NCI-H510A treated with DMSO at 0.1 percent for 48 hours (cell line): ENCODE data around the gene ADARB2.

ENCODE experiments used
- DNase-seq: peaks from one replicate; lab custom pipeline; 2025; lab: John Stamatoyannopoulos, UW

ADARB2 gene

DNA sequence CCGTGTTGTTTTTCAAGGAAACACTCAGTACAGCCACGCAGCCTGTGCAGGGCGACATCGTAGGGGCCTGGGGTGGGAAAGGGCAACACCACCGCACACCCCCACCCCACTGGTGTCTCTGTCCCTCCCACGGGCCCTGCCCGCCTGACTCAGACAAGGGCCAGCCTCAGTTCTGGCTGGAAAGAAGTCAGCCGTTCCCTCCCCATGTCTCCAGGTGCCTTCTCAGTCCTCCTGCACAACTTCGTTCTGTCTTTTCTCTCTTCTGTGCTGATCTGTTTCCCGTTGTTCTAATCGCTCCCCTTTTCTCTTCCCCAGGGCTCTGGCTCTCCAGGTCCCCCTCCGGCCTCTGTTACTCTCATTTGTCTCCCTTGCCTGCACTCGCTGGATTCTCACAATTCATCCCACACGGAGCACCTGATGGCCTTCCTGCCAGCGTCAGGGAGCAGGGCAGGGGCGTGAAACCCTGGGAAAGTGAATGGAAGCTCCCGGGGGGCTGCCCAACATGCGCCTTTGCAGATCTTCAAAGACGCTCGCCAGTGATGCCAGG lies 583.4 kb downstream of the ADARB2 start:
- DNase-seq: no peak

DNA sequence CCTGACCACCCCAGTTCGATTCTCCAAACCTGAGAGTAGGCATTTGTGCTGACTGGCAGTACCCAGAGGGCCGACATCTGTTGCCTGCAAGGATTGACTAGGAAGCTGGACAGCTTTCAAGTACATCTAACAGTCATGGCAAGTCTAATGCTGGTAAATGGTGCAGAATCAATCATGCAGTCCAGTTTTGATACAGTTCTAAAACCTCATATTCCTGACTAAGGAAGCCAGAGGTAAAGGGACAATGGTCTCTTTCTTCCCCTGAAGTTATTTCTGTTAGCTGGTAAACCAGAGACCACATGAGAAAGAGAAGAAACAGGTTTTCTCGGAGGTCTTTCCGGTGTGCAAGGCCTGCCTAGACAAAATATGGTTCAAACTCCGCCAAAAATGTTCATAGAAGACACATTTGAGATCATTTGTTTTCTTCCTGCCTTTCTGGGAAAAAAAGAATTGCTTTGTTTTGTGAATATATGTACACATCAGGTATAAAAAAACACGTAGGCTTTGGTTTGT lies 584.0 kb downstream of the ADARB2 start:
- DNase-seq: no peak

DNA sequence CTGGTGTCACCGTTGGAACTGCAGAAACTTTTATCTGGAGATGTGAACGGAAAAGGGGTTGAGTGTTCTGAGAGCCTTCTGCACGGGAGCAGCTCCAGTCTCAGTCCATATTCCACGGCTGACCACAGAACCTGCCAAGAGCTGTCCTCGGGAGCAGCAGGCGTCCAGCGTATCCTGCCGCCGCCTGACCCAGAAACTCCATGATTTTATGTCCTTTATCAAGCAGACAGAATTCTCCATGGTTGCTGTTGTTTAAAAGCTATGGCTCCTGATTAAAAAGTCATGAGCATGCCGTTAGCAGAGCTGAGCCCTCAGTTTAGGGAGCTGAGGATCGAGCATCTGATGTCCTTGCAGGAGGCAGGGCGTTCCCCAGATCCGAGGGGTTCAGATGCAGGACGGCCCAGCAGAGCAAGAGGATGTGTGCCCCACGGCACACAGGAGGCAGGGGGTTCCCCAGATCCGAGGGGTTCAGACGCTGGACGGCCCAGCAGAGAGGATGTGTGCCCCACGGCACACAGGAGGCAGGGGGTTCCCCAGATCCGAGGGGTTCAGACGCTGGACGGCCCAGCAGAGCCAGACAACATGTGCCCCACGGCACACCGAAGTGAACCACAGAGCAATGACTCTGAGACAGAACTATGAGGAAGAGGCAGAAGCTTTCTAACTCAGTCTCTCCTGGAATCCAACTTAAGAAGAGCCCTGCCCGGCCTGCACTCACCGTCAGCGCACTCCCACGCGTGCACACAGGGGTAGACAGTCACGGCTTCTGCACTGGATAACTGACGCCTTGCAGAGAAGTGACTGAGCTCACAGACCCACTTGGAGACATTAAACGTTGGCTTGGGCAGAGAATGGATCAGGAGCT lies 584.7 kb downstream of the ADARB2 start:
- no peak for DNase-seq

DNA sequence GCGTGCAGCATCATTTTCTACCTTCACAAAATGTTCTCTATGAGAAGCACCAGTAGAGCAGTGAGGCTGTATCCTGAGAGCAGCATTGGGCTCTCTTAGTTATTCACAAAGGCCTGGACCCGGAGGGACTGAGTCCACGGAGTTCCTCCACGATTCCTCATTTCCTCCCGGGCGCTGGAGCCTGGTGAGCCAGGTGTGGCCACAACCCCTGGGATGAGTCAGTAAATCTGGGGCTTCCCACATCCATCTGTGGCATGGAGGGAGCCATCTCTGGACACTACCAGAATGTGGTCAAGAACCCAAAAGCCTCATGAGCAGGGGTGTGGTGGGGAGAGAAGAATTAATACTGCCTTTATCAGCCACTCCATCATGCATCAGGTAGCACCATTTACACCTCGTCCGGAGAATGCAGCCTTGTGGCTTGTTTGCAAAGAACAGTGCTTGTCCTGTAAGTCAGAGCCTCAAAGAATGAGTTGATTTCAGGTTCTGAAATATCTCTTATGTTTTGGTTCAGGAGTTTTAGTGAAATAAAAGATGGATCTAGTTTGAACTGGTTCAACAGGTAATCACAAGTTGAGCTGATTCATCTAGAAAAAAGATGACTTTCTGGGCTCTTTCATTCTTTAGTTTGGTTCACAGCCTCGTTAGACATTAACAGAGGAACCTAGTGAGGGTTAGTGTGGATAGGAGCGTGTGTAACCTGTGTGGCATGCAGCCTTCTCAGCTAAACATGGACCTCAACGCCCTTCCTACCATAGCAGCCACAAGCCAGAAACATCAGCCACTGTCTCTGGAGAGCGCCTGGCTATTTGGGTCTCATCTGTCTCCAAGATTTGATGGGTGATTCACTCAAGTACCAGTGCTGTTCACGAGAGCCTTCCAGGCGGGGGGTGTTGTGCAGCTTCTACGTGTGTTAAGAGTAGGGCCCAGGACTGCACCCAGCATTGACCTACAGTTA lies 586.0 kb downstream of the ADARB2 start:
- no peak for DNase-seq

DNA sequence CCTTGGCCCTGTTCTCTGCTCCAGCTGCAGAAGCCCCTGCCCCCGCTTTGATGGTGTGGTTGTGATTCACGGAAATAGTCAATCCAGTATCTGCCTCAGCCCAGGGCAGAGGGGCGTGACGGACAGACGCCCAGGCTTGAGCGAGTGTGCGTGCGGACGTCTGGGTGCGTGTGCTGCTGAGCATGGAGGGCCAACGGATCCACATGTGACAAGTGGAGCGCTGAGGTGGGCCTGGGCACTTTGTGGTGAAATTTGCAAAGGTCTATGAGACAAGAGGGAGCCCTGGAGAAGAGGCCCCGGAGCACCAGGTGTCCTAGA lies 586.7 kb downstream of the ADARB2 start:
- DNase-seq: no peak

DNA sequence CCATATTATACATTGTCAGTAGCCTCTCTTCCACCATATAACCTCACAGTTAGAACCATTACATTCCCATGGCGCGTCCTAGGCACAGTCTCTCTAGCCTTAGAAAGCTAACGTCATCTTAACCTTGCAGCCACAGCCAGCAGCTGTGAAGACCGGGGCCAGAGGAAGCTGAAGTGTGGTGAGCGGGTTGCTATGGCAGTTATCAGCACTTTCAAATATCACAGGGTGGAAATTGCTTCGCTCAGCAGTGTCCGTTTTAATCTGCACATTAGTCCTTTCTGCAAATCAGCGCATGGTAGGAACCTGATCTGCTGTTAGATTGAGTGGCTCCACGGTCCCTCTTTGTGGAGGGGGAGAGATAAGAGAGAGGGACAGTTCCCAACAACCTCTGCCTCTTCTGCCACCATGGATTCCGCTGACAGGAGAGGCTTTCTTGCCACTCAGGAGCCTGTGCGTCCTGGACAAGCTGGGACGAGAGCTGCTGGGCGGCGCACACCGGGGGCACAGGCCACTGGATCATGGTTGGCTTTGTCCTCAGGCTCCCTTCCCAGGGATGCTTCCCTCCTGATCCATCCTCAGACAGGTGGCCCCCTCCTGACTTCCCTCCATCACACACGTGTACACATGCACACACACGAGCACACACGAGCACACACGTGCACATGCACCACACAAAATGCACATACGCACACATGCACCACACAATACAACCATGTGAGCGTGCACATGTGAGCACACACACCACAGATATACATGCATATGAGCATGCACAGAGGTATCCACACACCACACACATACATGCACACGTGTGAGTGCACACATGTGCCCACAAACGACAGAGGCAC lies 587.3 kb downstream of the ADARB2 start:
- DNase-seq: no peak

DNA sequence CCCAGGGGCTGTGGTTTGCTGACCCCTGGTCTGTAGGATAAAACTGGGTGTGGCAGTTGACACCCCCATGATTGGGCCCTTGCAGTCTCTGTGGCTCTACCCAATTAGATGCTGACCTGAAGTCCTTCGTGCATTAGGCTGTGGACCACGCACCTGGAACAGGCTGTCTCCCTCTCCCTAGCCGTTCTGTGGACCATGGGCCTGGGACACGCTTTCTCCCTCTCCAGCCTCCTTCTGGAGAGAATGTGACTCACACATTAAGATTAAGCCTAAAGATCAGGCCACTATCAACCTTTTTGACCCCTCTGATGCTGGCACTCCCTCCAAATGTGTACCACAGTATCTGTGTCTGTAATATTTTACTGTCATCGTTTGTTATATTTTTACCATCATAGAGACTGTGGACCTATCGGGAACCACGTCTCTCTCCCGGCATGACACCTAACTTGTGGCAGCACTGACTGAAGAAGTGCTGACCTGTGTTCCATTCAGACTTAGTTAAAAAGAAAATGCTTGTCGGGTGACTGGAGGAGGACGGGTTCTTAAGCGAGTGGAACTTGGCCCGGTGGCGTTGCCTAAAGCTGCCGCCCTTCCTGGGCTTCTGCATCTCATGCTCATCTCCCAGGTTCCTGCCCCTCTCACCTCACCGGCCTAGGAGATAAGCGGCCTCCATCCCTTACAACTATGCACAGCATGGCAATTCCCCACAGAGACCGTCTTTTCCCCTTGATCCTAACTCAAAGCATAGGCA lies 588.3 kb downstream of the ADARB2 start:
- DNase-seq: no peak

DNA sequence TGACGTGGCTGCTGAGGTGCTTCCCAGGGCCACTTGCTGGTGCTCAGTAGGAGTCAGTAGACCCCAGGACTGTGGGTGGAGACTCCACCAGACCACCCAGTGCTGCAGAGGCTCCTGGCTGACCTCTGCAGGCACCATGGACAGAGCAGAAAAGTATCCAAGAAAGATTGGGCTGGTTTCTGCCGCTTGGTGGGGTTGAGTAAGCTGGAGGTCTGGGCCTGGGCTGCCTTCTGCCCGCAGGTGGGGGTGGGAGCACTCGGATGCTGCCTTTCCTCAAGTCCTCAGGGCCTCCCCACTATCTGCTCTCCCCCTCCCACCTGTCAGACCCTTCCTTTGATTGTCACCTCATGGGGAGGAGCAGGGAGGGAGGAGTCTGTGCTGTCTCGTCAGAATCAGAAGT lies 589.5 kb downstream of the ADARB2 start:
- DNase-seq: no peak

DNA sequence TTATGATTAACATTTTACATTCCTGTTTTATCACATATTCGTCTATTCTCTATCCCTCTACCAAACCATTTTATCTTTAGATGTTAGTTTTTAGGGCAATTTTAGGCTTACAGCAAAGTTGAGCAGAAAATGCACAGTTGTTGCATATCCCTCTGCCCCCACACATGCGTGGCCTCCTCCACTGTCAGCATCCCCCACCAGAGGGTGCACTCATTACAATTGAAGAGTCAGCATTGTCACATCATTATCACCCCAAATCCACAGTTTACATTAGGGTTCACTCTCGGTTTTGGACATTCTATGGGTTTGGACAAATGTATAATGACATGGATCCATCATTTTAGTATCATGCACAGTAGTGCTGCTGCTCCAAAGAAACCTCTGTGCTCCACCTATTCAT lies 594.7 kb downstream of the ADARB2 start:
- DNase-seq: no peak

DNA sequence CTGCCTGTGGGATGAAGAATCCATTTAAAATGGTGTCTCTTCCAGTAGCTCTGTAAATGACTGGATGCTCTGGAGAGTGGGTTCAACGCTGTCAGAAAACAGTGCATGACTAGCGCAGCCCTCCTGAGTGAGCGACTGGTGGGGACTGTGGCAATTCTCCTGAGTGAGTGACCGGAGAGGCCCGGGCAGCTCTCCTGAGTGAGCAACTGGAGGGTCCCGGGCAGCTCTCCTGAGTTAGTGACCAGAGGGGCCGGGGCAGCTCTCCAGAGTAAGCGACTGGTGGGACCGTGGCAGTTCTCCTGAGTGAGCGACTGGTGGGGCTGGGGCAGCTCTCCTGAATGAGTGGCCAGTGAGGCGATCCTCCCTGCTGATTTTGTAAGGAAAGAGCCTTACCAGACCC lies 595.6 kb downstream of the ADARB2 start:
- DNase-seq: no peak

DNA sequence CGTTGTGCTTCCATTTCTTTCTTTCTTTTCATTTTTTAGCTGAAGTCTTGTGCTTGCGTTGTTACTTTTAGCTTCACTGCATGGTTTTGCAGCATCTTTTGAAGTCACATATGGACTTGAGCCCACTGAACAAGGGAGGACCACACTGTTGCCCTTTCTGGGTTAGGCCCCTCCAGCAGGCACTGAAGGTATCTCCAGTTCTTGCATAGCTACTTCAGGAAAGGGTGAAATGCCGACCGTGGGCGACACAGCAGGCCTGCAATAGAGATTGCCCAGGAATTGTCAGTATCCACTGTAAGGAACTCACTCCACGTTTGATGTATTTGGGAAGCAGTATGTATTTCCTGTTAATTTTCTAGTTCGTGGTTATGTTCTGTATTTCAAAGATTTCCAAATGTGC lies 596.1 kb downstream of the ADARB2 start:
- no peak for DNase-seq

DNA sequence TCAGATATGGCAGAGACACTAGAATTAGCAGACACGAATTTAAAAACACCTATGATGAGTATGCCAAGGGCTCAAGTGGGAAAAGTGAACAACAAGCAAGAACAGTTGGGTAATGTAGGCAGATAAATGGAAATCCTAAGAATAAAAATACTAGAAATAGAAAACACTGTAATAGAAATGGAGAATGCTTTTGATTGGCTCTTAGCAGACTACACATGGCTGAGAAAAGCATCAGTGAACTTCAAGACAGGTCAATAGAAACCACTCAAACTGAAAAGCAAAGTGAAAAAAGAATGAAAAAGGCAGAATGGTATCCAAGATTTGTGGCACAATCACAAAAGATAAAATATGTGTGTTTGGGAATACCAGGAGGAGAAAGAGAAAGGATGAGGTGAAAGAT lies 598.8 kb downstream of the ADARB2 start:
- no peak for DNase-seq

DNA sequence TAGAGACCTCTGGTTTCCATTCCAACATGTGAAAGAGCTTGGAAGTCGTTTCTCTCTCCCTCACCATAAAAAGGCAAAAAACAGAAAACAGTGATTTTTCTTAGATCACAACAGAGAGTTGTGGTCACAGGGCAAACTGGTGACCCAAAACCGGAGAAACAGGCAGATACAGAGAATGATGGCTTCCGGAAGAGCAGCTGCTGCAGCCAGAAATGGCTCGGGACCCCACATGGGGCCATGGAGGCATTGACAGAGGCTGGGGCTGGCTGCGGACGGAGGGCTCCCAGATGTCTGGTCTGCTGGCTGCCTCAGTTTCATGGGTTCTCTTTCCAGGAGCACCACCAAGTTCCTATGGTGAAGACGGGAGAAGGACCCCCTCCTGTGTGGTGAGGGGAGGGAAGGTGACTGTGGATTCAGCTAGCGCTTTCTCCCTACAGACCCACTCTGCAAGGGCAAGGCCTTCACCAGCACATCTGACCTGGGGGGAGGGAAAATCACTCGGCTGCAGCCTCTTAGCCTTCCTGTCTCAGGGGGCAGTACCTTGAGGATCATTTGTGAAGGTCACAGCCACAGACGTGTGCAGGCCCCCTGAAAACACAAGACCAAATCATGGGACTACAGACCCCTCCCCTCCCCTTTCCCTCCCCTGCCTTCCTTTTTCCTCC lies 599.7 kb downstream of the ADARB2 start:
- no peak for DNase-seq

DNA sequence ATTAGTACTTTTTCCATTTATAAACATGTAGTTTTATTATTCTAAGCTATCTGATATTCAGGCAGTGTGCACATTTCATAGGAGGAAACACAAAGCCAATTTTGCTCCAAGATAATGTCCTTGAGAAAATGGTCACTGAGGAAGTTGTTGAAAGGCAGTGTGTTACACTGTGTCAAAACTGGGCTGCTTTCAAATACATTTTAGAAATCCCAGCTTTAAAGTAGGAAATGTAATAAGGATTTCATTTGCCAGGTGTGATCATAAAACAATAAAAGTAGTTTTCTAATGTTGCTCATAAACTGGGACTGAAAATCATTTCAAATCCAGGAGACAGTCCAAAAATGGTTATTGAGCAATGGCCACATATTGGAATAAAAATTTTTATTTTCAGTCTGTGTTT lies 601.1 kb downstream of the ADARB2 start:
- no peak for DNase-seq

DNA sequence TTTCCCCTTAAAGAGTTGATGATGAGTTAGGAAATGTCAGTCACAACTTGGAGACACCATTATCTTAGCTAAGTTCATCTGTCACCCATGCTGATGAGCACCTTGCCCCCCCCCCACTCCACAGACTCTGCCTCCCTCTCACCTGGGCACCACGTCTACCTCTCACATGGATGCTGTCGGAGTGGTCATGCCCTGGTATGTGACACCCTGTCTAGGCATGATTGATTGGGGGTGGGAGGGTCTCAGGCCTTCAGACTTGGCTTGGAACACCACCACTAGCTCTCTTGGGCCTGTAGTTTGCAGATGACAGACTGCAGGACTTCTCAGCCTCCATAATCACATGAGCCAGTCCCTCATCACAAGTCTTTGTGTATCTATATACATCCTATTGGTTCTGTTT lies 603.2 kb downstream of the ADARB2 start:
- DNase-seq: no peak

DNA sequence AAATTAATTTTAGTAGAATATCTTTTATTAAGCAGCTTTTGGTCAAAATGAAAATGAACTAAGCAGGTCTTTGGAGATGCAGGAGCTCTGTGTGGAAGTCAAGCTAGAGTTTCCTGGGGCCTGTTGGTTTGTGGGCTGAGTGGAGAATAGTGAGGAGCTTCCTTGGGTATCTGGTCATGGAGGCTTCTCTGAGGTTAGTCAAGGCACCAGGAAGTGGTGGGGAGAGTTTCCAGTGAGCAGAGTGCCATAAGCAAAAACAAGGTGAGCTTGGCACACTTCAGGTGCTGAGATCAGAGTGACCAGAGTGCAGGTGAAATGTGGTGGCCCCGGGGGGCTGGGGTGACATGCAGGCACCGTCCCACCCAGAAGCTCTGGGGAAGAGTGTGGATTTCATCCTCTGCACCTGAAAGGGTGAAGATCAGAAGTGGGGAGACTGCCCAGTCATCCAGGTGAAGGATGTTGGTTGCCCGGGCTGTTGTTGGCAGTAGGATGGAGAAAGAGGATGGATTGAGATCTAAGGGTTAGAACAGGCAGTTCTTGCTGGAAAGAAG lies 603.8 kb downstream of the ADARB2 start:
- DNase-seq: no peak

DNA sequence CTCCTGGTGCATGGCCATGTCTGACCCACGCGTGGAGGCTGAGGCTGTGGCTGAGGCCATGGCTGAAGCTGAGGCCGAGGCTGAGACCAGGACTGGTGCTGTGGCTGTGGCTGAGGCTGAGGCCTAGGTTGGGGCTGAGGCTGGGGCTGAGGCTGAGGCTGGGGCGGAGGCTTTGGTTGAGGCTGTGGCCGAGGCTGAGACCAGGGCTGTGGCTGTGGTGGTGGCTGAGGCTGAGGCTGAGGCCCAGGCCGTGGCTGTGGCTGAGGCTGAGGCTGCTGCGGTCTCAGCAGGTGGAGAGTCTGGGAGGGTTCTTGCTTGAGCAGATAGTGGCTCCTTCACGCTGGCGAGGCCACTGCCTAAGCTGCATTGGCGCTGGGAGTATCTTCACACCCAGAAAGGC lies 604.7 kb downstream of the ADARB2 start:
- DNase-seq: no peak

DNA sequence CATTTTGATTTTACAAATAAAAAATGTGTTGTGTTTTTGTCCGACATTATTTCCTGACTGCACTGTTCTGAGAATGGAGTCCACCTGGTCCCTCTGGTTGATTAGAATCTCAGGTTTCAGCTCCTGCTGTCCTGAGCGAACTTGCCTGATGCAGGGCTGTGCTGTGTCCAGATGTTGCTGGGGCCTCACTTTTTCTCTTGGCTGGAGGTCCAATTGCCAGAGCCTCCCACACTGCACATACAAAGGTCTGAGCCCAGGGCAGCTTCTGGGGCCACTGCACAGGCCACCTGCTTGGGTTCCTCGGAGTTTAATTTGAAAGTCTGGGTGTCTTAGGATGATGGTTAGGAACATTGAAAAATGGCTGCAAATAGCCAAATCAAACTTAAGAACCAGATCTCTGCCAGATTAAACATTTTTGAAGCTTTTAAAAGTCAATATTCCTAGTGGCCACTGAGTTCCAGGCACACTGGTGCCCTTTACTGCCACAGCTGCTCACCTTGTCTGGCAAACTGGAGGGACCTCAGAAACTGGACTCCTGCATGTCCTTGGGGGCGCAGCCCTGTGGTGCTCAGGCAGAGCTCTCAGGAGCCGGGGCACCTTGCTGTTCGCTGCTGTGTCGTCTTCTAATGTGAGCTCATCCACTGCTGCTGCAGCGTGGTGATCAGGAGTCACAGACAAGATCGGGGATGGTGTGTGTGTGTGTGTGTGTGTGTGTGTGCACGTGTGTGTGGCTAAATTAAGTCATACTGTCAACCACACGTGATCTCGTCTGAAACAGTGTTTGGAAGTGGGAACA lies 606.1 kb downstream of the ADARB2 start:
- DNase-seq: no peak

DNA sequence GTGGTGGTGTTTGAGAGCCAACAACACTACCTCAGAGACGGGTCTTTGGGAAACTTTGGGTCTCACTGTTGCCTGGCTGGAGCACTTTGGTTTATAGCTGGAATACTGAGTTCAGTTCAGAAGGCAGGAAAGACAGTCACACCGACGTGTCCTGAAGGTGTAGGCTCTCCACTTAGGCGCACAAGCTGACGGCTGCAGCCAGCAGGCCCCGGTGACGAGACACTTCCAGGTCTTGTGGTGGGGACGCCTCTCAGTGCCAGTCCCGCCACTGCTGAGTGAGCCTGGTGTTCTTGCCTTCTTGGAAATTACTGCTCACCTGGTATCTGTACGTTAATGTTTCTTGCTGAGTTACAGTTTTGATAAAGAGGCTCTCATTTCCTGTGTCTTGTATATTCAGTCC lies 607.1 kb downstream of the ADARB2 start:
- peak; percentile 45 for DNase-seq
